Smooth muscle cell (in vitro differentiated cells): ENCODE measurements around the gene KDELR3. TPM values are rescaled to one million over a fixed set of nuclear protein-coding genes. Genes with fewer than 3 reads are reported as not detected.

Experiments used
- DNase-seq: peaks from one replicate; lab custom pipeline; 2025; ENCODE audit not compliant: unreplicated experiment; lab: John Stamatoyannopoulos, UW
- H2AFZ ChIP-seq: fragments of 200-600 bp; sonication (generic); 2 replicates; pipeline ENCODE4 v1.6.0; 2016; ENCODE audit warnings: antibody characterized with exemption, low read depth, mild to moderate bottlenecking
- H3F3A ChIP-seq: fragments of 200-600 bp; sonication (generic); 2 replicates; pipeline ENCODE4 v1.6.0; 2017; ENCODE audit warnings: antibody characterized with exemption, low read depth
- H3K27ac ChIP-seq: fragments of 200-600 bp; sonication (generic); 2 replicates; pipeline ENCODE4 v1.5.1; 2016; ENCODE audit warnings: low read depth, mild to moderate bottlenecking
- H3K27me3 ChIP-seq: fragments of 200-600 bp; sonication (generic); 2 replicates; pipeline ENCODE4 v1.6.1; 2016; ENCODE audit warnings: low read depth, mild to moderate bottlenecking
- H3K36me3 ChIP-seq: fragments of 200-600 bp; sonication (generic); 2 replicates; pipeline ENCODE4 v1.5.1; 2016; ENCODE audit warnings: low read depth
- H3K4me1 ChIP-seq: fragments of 200-600 bp; sonication (generic); 2 replicates; pipeline ENCODE4 v1.5.1; 2016; ENCODE audit warnings: low read depth
- H3K4me2 ChIP-seq: fragments of 200-600 bp; sonication (generic); 2 replicates; pipeline ENCODE4 v1.6.0; 2016; ENCODE audit warnings: mild to moderate bottlenecking
- H3K4me3 ChIP-seq: fragments of 200-600 bp; sonication (generic); 2 replicates; pipeline ENCODE4 v1.5.1; 2016; ENCODE audit warnings: mild to moderate bottlenecking
- H3K79me2 ChIP-seq: fragments of 200-600 bp; sonication (generic); 2 replicates; pipeline ENCODE4 v1.6.0; 2016; ENCODE audit warnings: low read depth, mild to moderate bottlenecking
- H3K9ac ChIP-seq: fragments of 200-600 bp; sonication (generic); 2 replicates; pipeline ENCODE4 v1.6.0; 2016; ENCODE audit warnings: low read depth
- H3K9me3 ChIP-seq: fragments of 200-600 bp; sonication (generic); replicated peaks from 2 replicates; pipeline ENCODE4 v1.5.1; 2016; ENCODE audit warnings: low read depth
- H4K20me1 ChIP-seq: fragments of 200-600 bp; sonication (generic); 2 replicates; pipeline ENCODE4 v1.6.0; 2016; ENCODE audit warnings: low read depth
- WGBS: methylation state at CpG from one replicate; pipeline ENCODE4 v1.1.7; 2016; ENCODE audit warnings: low lambda C conversion rate; 5-methylcytosine and 5-hydroxymethylcytosine counted together
- polyA plus RNA-seq: library from polyadenylated mRNA; unstranded; fragments of >200 nt; fragmentation: Nextera tagmentation; extraction: Ambion mirVana; gene quantifications from 2 replicates; pipeline ENCODE4 v1.2.1, GENCODE V29; 2016
- total RNA-seq: library from RNA; depleted of rRNA; stranded (reverse); fragments of >200 nt; gene quantifications from 2 replicates; pipeline ENCODE4 v1.2.3, GENCODE V29; 2014
- TF ChIP-seq, protein P1 (sequence below): fragments of 200-600 bp; sonication (generic); IDR thresholded peaks from 2 replicates; pipeline ENCODE4 v1.5.1; 2017; ENCODE audit warnings: borderline replicate concordance, mild to moderate bottlenecking, antibody characterized with exemption; ENCODE audit not compliant: insufficient read depth, poor library complexity, severe bottlenecking

The KDELR3 gene
- total and polyA plus RNA-seq, 2 experiments from 2014 or later = 163 to 252 TPM

DNA sequence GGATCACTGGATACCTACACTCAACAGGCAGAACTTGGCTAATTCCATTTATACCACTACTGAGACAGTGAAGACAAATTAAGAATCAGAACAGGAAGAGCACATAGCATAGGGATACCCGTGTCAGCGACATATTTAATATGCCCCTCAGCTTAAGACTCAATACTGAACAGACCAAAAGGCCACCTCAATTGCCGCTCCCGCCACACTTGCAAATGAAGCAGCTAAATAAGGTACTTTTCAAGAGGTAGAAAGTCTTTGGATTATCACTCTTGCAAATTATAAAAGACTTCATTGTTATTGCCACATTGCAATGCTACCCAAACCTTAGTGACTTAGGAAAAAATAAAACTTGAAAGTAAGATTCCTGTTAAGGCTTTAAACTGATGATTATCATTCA, 35.1 kb downstream of the KDELR3 start:
- DNase-seq = no peak
- H2AFZ ChIP-seq = no peak overlapping the region
- TF ChIP-seq, protein P1, sequence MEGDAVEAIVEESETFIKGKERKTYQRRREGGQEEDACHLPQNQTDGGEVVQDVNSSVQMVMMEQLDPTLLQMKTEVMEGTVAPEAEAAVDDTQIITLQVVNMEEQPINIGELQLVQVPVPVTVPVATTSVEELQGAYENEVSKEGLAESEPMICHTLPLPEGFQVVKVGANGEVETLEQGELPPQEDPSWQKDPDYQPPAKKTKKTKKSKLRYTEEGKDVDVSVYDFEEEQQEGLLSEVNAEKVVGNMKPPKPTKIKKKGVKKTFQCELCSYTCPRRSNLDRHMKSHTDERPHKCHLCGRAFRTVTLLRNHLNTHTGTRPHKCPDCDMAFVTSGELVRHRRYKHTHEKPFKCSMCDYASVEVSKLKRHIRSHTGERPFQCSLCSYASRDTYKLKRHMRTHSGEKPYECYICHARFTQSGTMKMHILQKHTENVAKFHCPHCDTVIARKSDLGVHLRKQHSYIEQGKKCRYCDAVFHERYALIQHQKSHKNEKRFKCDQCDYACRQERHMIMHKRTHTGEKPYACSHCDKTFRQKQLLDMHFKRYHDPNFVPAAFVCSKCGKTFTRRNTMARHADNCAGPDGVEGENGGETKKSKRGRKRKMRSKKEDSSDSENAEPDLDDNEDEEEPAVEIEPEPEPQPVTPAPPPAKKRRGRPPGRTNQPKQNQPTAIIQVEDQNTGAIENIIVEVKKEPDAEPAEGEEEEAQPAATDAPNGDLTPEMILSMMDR = no peak
- peak overlapping the region; percentile 100 for H3K27ac ChIP-seq
- H3K9ac ChIP-seq = no peak overlapping the region
- H3K27me3 ChIP-seq = no peaks in the 10 kb centered on the region
- 77% methylated on average over 4 of the region's 4 CpGs for WGBS
- H3F3A ChIP-seq = peaks cover 17% of the 10 kb centered on the region
- peaks cover 20% of the 10 kb centered on the region for H3K4me1 ChIP-seq
- H3K36me3 ChIP-seq = peaks cover 20% of the 10 kb centered on the region
- H3K9me3 ChIP-seq = no peaks in the 10 kb centered on the region
- peak overlapping the region; percentile 91 for H3K4me2 ChIP-seq
- H4K20me1 ChIP-seq = peaks cover 74% of the 10 kb centered on the region
- H3K79me2 ChIP-seq = peaks cover 79% of the 10 kb centered on the region
- H3K4me3 ChIP-seq = peak overlapping the region; percentile 92

DNA sequence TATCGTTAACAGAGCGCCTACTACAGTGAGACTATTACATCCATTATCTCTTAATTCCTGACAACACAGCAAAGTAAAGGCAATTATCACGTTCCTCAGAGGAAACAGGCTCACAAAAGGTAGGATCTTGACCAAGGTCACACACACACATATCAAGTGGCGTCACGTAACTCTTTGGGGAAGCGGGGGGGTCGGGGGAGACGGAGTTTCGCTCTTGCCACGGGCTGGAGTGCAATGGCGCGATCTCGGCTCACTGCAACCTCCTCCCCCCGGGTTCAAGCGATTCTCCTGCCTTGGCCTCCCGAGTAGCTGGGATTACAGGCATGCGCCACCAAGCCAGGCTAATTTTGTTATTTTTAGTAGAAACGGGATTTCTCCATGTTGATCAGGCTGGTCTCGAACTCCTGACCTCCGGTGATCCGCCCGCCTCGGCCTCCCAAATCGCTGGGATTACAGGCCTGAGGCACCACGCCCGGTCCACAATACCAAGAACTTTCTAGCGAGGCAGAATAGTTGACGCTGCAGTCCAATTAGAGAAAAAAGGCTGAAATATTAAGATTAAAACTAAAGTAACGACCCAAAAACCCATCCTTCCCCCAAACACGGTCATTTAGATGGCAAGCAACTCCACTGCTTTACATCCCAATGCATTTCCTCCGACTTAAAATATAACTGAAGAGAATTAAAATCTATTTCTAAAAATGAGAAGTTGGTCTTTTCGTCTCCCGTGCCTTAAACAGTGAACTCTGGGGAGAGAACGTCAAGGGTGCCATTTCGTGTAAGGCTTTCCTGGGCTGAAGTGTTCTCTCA, 37.0 kb downstream of the KDELR3 start:
- Histone ChIP-seq H3K4me3 (peak overlapping the region; percentile 92), H3K4me1 (peaks cover 20% of the 10 kb centered on the region), H3K9ac (peak overlapping the region; percentile 100), H3K79me2 (peaks cover 60% of the 10 kb centered on the region), H3K27me3 (no peaks in the 10 kb centered on the region), H3K4me2 (peak overlapping the region; percentile 91), H3K36me3 (peaks cover under 1% of the 10 kb centered on the region), H2AFZ (no peak overlapping the region), H3K27ac (peak overlapping the region; percentile 100), H3F3A (peaks cover 7% of the 10 kb centered on the region), H4K20me1 (peaks cover 55% of the 10 kb centered on the region), H3K9me3 (no peaks in the 10 kb centered on the region)
- under 1% methylated on average over 35 of the region's 35 CpGs for WGBS
- TF ChIP-seq, protein P1 = no peak
- no peak for DNase-seq

GRCh38 chr22:38505541-38506117, 37.7 kb downstream of the KDELR3 start:
- peaks cover 54% of the 10 kb centered on the region for H3K79me2 ChIP-seq
- H2AFZ ChIP-seq = peak overlapping the region; percentile 78
- peak overlapping the region; percentile 91 for H3K4me2 ChIP-seq
- H3K9me3 ChIP-seq = no peaks in the 10 kb centered on the region
- H3K4me3 ChIP-seq = peak overlapping the region; percentile 92
- H3K9ac ChIP-seq = peak overlapping the region; percentile 100
- H3F3A ChIP-seq = peaks cover 7% of the 10 kb centered on the region
- H3K36me3 ChIP-seq = no peaks in the 10 kb centered on the region
- H3K27me3 ChIP-seq = no peaks in the 10 kb centered on the region
- peaks cover 20% of the 10 kb centered on the region for H3K4me1 ChIP-seq
- TF ChIP-seq, protein P1 = no peak
- peak overlapping the region; percentile 100 for H3K27ac ChIP-seq
- peaks cover 48% of the 10 kb centered on the region for H4K20me1 ChIP-seq
- peak; percentile 84 for DNase-seq
- under 1% methylated on average over 63 of the region's 69 CpGs for WGBS
